IMR-90 (cell line): ENCODE data around the gene MALL. TPM values are rescaled to one million over a fixed set of nuclear protein-coding genes. Genes with fewer than 3 reads are reported as not detected.

Source experiments
- ATAC-seq: fragments of 200-7000 bp; cut with Tn5 transposase; 2 replicates; pipeline ENCODE4 v1.9.1; 2020; ENCODE audit warnings: low read depth, mild to moderate bottlenecking, moderate library complexity
- BruUV-seq: library from RNA; stranded (reverse); fragments of 400-500 nt; replicated peaks from 2 replicates; lab custom pipeline; 2021; lab: Mats Ljungman, UMichigan
- CTCF ChIA-PET: fragments of 300-600 bp; formaldehyde crosslinking; extraction: SDS; loops from one replicate; lab custom pipeline; 2021; ENCODE audit warnings: antibody characterized with exemption; lab: Yijun Ruan, JAX
- POLR2A ChIA-PET: fragments of 300-600 bp; sonication (Branson Sonifier 250); formaldehyde crosslinking; loops from one replicate; lab custom pipeline; 2022; ENCODE audit warnings: antibody characterized with exemption; ENCODE audit not compliant: unreplicated experiment; lab: Charles Lee
- DNase-seq: peaks from one replicate; pipeline ENCODE4 v3.0.0; 2013
- H2AFZ ChIP-seq: replicated peaks from 2 replicates; pipeline ENCODE3; 2013; ENCODE audit warnings: low read length, mild to moderate bottlenecking; ENCODE audit not compliant: poor library complexity
- H2AK5ac ChIP-seq: 2 replicates; pipeline ENCODE4 v1.6.1; 2013; ENCODE audit warnings: low read depth, low read length, inconsistent platforms
- H2AK9ac ChIP-seq: replicated peaks from 2 replicates; pipeline ENCODE3; 2013; ENCODE audit warnings: mild to moderate bottlenecking, low read depth, low read length, moderate library complexity; ENCODE audit not compliant: poor library complexity
- H2BK120ac ChIP-seq: 2 replicates; pipeline ENCODE4 v1.6.1; 2013; ENCODE audit warnings: low read depth, low read length, inconsistent platforms
- H2BK15ac ChIP-seq: 3 replicates; pipeline ENCODE4 v1.6.1; 2013; ENCODE audit warnings: low read depth, low read length, inconsistent platforms
- H2BK20ac ChIP-seq: 2 replicates; pipeline ENCODE4 v1.6.1; 2013; ENCODE audit warnings: low read depth, mild to moderate bottlenecking, inconsistent platforms, low read length, moderate library complexity
- H2BK5ac ChIP-seq: 2 replicates; pipeline ENCODE4 v1.6.1; 2013; ENCODE audit warnings: mild to moderate bottlenecking, low read depth, low read length, inconsistent platforms; ENCODE audit not compliant: poor library complexity, severe bottlenecking
- H3K14ac ChIP-seq: replicated peaks from 2 replicates; pipeline ENCODE4 v1.6.1; 2013; ENCODE audit warnings: low read depth, low read length, inconsistent platforms
- H3K18ac ChIP-seq: 2 replicates; pipeline ENCODE4 v1.6.1; 2013; ENCODE audit warnings: low read depth, low read length, control low read depth
- H3K23ac ChIP-seq: 2 replicates; pipeline ENCODE4 v1.6.1; 2013; ENCODE audit warnings: low read depth, low read length, inconsistent platforms
- H3K27ac ChIP-seq: 2 replicates; pipeline ENCODE4 v1.5.1; 2013; ENCODE audit warnings: mild to moderate bottlenecking, control low read depth, low read length; ENCODE audit not compliant: insufficient read depth
- H3K27me3 ChIP-seq: 2 replicates; pipeline ENCODE4 v1.6.1; 2013; ENCODE audit warnings: low read length; ENCODE audit not compliant: control insufficient read depth, insufficient read depth
- H3K36me3 ChIP-seq: 2 replicates; pipeline ENCODE4 v1.6.1; 2013; ENCODE audit warnings: low read length, mixed read lengths; ENCODE audit not compliant: control insufficient read depth, insufficient read depth
- H3K4ac ChIP-seq: 2 replicates; pipeline ENCODE4 v1.6.1; 2013; ENCODE audit warnings: low read depth, low read length, inconsistent platforms
- H3K4me1 ChIP-seq: 2 replicates; pipeline ENCODE4 v1.6.1; 2013; ENCODE audit warnings: low read length, mixed read lengths; ENCODE audit not compliant: control insufficient read depth, insufficient read depth
- H3K4me2 ChIP-seq: 2 replicates; pipeline ENCODE4 v1.6.1; 2013; ENCODE audit warnings: low read depth, mild to moderate bottlenecking, control low read depth, low read length, moderate library complexity
- H3K4me3 ChIP-seq: 2 replicates; pipeline ENCODE4 v1.5.1; 2013; ENCODE audit warnings: low read depth, mild to moderate bottlenecking, control low read depth, low read length, moderate library complexity; ENCODE audit not compliant: insufficient read depth
- H3K56ac ChIP-seq: 2 replicates; pipeline ENCODE4 v1.6.1; 2013; ENCODE audit warnings: low read length, inconsistent platforms; ENCODE audit not compliant: insufficient read depth; ENCODE audit errors: extremely low read depth
- H3K79me1 ChIP-seq, 2 experiments: 2 replicates each; pipeline ENCODE4 v1.6.1; 2013; ENCODE audit warnings: low read length in 2 of 2, inconsistent platforms in 1 of 2, low read depth in 1 of 2
- H3K9ac ChIP-seq: 2 replicates; pipeline ENCODE4 v1.6.1; 2013; ENCODE audit warnings: low read depth, low read length, control low read depth
- H3K9me1 ChIP-seq: 2 replicates; pipeline ENCODE4 v1.6.1; 2013; ENCODE audit warnings: low read length, inconsistent platforms; ENCODE audit not compliant: insufficient read depth
- H3K9me3 ChIP-seq: 2 replicates; pipeline ENCODE4 v1.6.1; 2013; ENCODE audit warnings: low read length; ENCODE audit not compliant: control insufficient read depth, insufficient read depth
- H4K20me1 ChIP-seq: 2 replicates; pipeline ENCODE4 v1.6.1; 2013; ENCODE audit warnings: low read length, inconsistent platforms; ENCODE audit not compliant: insufficient read depth
- H4K5ac ChIP-seq: 2 replicates; pipeline ENCODE4 v1.6.1; 2013; ENCODE audit warnings: mild to moderate bottlenecking, low read depth, low read length, control low read depth
- H4K8ac ChIP-seq, 2 experiments: 2 replicates each; pipeline ENCODE4 v1.6.1; 2013; ENCODE audit warnings: low read depth in 2 of 2, low read length in 2 of 2, control low read depth in 1 of 2, inconsistent platforms in 1 of 2
- H4K91ac ChIP-seq: 2 replicates; pipeline ENCODE4 v1.6.1; 2013; ENCODE audit warnings: low read depth, low read length, inconsistent platforms; ENCODE audit not compliant: insufficient read depth
- BHLHE40 ChIP-seq: fragments of 150-350 bp; IDR thresholded peaks from 2 replicates; pipeline ENCODE4 v1.6.1; 2016; ENCODE audit warnings: mild to moderate bottlenecking, low read depth, low read length
- CEBPB ChIP-seq: IDR thresholded peaks from 2 replicates; pipeline ENCODE4 v1.6.1; 2012; ENCODE audit warnings: low read depth, low read length, improper control_type of control experiment
- POLR2A ChIP-seq: IDR thresholded peaks from 2 replicates; pipeline ENCODE4 v1.6.1; 2012; ENCODE audit warnings: mild to moderate bottlenecking, low read depth, low read length
- RAD21 ChIP-seq: IDR thresholded peaks from 2 replicates; pipeline ENCODE4 v1.6.1; 2012; ENCODE audit warnings: low read length, improper control_type of control experiment
- RFX5 ChIP-seq: IDR thresholded peaks from 2 replicates; pipeline ENCODE4 v1.8.0; 2012; ENCODE audit warnings: low read depth, mild to moderate bottlenecking, low read length, moderate library complexity
- USF2 ChIP-seq: fragments of 150-350 bp; IDR thresholded peaks from 2 replicates; pipeline ENCODE4 v1.6.1; 2017; ENCODE audit warnings: mild to moderate bottlenecking, antibody characterized with exemption, low read length, low read depth
- WGBS, 2 experiments: methylation state at CpG; one replicate each; pipeline versions ENCODE4 v1.1.5 to v1.1.7; 2013; ENCODE audit warnings: missing lambda C conversion rate in 2 of 2; ENCODE audit not compliant: insufficient read length in 1 of 2; ENCODE audit errors: extremely low coverage in 2 of 2; 5-methylcytosine and 5-hydroxymethylcytosine counted together
- dilution Hi-C: fragments of 300-500 bp; cut with HindIII; formaldehyde crosslinking; loops from one replicate; pipeline ENCODE4 v1.14.3; 2018; ENCODE audit warnings: low sequenced_read_pairs; ENCODE audit not compliant: unreplicated experiment
- in situ Hi-C: fragments of 300-500 bp; cut with MboI; formaldehyde crosslinking; loops from 3 replicates; pipeline ENCODE4 v1.14.3; 2019; ENCODE audit warnings: low sequenced_read_pairs, inconsistent platforms, mixed read lengths
- intact Hi-C: fragments of 100-400 bp; cut with micrococcal nuclease; formaldehyde crosslinking; loops from 2 replicates; pipeline ENCODE4 v1.10.0; 2022
- polyA plus RNA-seq, 3 experiments: library from polyadenylated mRNA; depleted of rRNA; stranded (reverse); fragments of >200 nt; gene quantifications; 2 replicates each; pipeline ENCODE4 v1.2.3, GENCODE V29; 2012; ENCODE audit warnings: low replicate concordance in 1 of 3
- total RNA-seq: library from RNA; depleted of rRNA; stranded (reverse); fragments of >200 nt; gene quantifications from 2 replicates; pipeline ENCODE4 v1.2.3, GENCODE V29; 2012

MALL gene
- total and polyA plus RNA-seq, 2 of the 4 experiments (the other 2 are of a cell fraction): 1.6 TPM

GRCh38 chr2:110126906-110127305 lies 11.3 kb upstream of the MALL start:
- H3K27ac ChIP-seq: no peak overlapping the region
- ATAC-seq (no peak), DNase-seq (no peak)
- no peaks in the 10 kb centered on the region for H3K4me1 ChIP-seq
- ChIA-PET CTCF (no interaction called here), POLR2A (no interaction called here)
- no peak overlapping the region for H2AFZ ChIP-seq
- intact Hi-C loops: no loop called here
- in situ Hi-C loops: no loop called here
- no peak overlapping the region for H2BK120ac ChIP-seq
- H3K9me1 ChIP-seq: no peaks in the 10 kb centered on the region; the same call in 1 of the 2 replicates
- dilution Hi-C loops: no loop called here
- no peak overlapping the region for H2BK15ac ChIP-seq
- no peak overlapping the region for H4K91ac ChIP-seq
- TF ChIP-seq POLR2A: no peak
- no peak for TF ChIP-seq RAD21
- TF ChIP-seq BHLHE40: no peak
- no peak for TF ChIP-seq CEBPB
- TF ChIP-seq RFX5: no peak
- TF ChIP-seq USF2: no peak
- WGBS, 2 experiments: no CpG with 5 or more reads among the region's 2 CpGs
- H4K8ac ChIP-seq: no peak overlapping the region
- H2AK5ac ChIP-seq: no peak overlapping the region
- H2AK9ac ChIP-seq: no peak overlapping the region
- H3K4me3 ChIP-seq: no peak overlapping the region
- no TSS peak for BruUV-seq
- H3K4ac ChIP-seq: no peak overlapping the region
- no peak overlapping the region for H3K14ac ChIP-seq
- no peaks in the 10 kb centered on the region for H3K9me3 ChIP-seq
- no peaks in the 10 kb centered on the region for H3K27me3 ChIP-seq
- H3K18ac ChIP-seq: no peak overlapping the region
- no peaks in the 10 kb centered on the region for H4K20me1 ChIP-seq
- H2BK20ac ChIP-seq: no peak overlapping the region
- H3K9ac ChIP-seq: no peak overlapping the region
- H4K5ac ChIP-seq: no peak overlapping the region
- no peaks in the 10 kb centered on the region for H3K79me1 ChIP-seq
- no peaks in the 10 kb centered on the region for H3K36me3 ChIP-seq
- H3K56ac ChIP-seq: no peak overlapping the region
- no peak overlapping the region for H2BK5ac ChIP-seq
- H3K23ac ChIP-seq: no peak overlapping the region
- H3K4me2 ChIP-seq: no peak overlapping the region
